Coronary artery (tissue), 2 donors: ENCODE results near the gene KIF1B.
A peak's percentile ranks its signal among the peaks of the same experiment; 100 is the strongest.
"Not testable (repeated sequence)": the region's sequence is repeated elsewhere in the genome, so short reads cannot be mapped to it uniquely, and the experiment has no call there.

Source experiments
- DNase-seq: peaks from one replicate; pipeline ENCODE4 v3.0.0-alpha.2; 2017; ENCODE audit warnings: low spot score
- H3K27ac ChIP-seq, 2 donors: fragments of 200-600 bp; sonication (generic); one replicate each; pipeline ENCODE4 v1.5.1; 2016 to 2019
- H3K4me3 ChIP-seq: fragments of 200-600 bp; sonication (generic); 2 replicates; pipeline ENCODE4 v1.5.1; 2016; ENCODE audit warnings: mild to moderate bottlenecking, moderate library complexity
- CTCF ChIP-seq: fragments of 200-600 bp; sonication (generic); IDR thresholded peaks from one replicate; pipeline ENCODE4 v1.5.1; 2019; ENCODE audit warnings: antibody characterized with exemption

KIF1B gene

GRCh38 chr1:10217748-10218441, 7.5 kb downstream of the KIF1B start:
- H3K27ac ChIP-seq: peak overlapping the region in 1 of 2 donors; percentile 8
- no peak for DNase-seq
- no peak overlapping the region for H3K4me3 ChIP-seq
- no peak for TF ChIP-seq CTCF

GRCh38 chr1:10220200-10220599, 9.8 kb downstream of the KIF1B start:
- Histone ChIP-seq H3K27ac (no peak overlapping the region), H3K4me3 (no peak overlapping the region)
- no peak for TF ChIP-seq CTCF
- DNase-seq: no peak

GRCh38 chr1:10220657-10221056, 10.3 kb downstream of the KIF1B start:
- DNase-seq, H3K4me3 ChIP-seq, H3K27ac ChIP-seq: not testable (repeated sequence)

GRCh38 chr1:10225573-10225972, 15.2 kb downstream of the KIF1B start:
- DNase-seq: no peak
- H3K4me3 ChIP-seq: no peak overlapping the region
- TF ChIP-seq CTCF: no peak
- H3K27ac ChIP-seq: no peak overlapping the region

- TF ChIP-seq CTCF: no peak
- Histone ChIP-seq H3K4me3 (no peak overlapping the region), H3K27ac (no peak overlapping the region)
- DNase-seq: no peak
These were observed 18.2 kb downstream of the KIF1B start for GRCh38 chr1:10228528-10228927.

GRCh38 chr1:10229903-10230302, 19.5 kb downstream of the KIF1B start:
- H3K4me3 ChIP-seq: no peak overlapping the region
- no peak for TF ChIP-seq CTCF
- H3K27ac ChIP-seq: no peak overlapping the region
- DNase-seq: no peak

- TF ChIP-seq CTCF: no peak
These were observed 21.8 kb downstream of the KIF1B start for GRCh38 chr1:10232163-10232562.

More at GRCh38 chr1:10232163-10232562, 21.8 kb downstream of the KIF1B start:
- Histone ChIP-seq H3K4me3 (no peak overlapping the region), H3K27ac (no peak overlapping the region)
- no peak for DNase-seq
